Measurements from ENCODE around the gene ZFAND3.

The ZFAND3 gene

DNA sequence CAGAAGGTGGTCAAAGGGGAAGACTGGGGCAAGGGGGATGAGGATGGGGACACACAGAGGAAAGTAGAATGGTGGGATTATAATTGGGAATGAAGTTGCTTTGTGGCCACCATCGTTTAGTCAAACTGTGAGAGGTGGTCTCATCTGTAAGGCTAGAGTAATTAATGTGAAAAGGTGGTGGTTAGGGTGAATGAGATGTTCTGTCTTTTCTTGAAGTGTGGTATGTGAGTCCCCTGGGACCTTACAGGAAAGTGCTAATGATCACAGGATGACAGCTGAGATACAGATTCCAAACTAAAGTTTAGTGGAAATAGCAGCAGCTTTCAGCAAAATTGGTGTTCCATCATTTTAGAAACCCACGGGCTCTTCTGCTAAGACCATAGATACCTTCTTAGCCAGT, 10.7 kb downstream of the ZFAND3 start:
- TF ChIP-seq GATA3 (IDR thresholded peaks at IDR 0.05; ENCODE audit: low read depth, low read length) (no peak), GATA2 (IDR thresholded peaks at IDR 0.05; ENCODE audit: low read depth, low read length) (no peak)

DNA sequence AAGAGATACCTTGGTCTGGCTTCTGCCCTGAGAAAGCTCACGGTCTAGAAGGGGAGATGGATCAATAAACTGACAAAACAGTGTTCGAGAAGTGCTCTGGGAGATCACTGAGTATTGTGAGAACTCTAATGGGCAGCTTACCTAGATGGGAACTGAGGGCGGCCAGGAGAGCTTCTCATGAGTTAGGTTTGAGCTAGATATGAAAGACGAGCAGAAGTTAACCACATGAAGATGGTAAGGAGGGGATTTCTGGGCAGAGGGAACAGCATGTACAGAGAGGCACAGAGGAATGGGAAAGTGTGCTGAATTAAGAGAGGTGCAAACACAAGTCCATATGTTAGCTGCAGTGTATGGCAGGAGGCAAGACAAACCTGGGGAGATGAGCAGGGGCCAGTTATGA, 11.9 kb downstream of the ZFAND3 start:
- TF ChIP-seq GATA3 (IDR thresholded peaks at IDR 0.05; ENCODE audit: low read depth, low read length) (no peak), GATA2 (IDR thresholded peaks at IDR 0.05; ENCODE audit: low read depth, low read length) (no peak)

DNA sequence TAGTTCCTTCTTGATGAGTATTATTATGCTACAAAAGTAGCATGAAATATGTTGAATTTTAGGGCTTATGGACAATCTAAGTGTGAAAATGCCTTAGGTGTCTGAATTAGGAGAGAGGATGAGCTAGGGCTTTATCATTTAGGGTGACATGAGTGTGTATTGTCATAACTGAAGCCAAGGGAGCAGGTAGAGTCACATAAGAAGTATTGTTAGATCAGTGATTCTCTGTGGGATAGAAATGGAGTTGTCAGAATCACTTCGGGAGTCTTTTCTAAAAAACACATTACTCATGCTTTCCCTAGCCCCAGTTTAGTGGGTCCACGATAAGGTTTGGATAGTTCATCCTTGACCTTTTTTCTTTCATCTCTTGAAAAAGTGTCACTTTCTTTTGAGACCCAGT, 16.4 kb downstream of the ZFAND3 start:
- TF ChIP-seq GATA2 (IDR thresholded peaks at IDR 0.05; ENCODE audit: low read depth, low read length) (no peak), GATA3 (IDR thresholded peaks at IDR 0.05; ENCODE audit: low read depth, low read length) (no peak)

DNA sequence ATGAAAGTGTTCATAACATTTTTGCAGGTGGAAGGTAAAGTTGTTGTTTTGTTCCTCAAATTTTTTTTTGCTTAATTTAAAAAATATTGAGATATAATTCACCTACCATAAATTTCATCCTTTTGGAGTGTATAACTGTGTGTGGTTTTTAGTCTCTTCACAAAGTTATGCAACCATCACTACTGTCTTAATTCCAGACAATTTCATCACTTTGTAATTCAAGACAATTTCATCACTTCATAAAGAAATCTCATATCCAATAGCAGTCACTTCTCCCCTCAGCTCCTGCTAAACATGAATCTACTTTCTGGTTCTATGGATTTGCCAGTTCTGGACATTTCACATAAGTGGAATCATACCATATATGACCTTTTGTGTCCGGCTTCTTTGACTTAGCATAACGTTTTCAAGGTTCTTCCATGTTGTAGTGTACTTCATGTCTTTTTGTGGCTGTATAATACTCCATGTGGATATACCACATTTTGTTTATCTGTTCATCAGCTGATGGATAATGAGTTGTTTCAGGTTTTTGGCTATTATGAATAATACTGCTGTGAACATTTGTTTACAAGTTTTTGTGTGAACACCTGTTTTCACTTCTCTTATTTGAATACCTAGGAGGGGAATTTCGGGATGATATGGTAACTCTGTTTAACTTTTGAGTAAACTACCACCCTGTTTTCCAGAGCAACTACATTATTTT, 18.8 kb downstream of the ZFAND3 start:
- TF ChIP-seq GATA2 (IDR thresholded peaks at IDR 0.05; ENCODE audit: low read depth, low read length), result no peak
- TF ChIP-seq GATA3 (IDR thresholded peaks at IDR 0.05; ENCODE audit: low read depth, low read length), result no peak

DNA sequence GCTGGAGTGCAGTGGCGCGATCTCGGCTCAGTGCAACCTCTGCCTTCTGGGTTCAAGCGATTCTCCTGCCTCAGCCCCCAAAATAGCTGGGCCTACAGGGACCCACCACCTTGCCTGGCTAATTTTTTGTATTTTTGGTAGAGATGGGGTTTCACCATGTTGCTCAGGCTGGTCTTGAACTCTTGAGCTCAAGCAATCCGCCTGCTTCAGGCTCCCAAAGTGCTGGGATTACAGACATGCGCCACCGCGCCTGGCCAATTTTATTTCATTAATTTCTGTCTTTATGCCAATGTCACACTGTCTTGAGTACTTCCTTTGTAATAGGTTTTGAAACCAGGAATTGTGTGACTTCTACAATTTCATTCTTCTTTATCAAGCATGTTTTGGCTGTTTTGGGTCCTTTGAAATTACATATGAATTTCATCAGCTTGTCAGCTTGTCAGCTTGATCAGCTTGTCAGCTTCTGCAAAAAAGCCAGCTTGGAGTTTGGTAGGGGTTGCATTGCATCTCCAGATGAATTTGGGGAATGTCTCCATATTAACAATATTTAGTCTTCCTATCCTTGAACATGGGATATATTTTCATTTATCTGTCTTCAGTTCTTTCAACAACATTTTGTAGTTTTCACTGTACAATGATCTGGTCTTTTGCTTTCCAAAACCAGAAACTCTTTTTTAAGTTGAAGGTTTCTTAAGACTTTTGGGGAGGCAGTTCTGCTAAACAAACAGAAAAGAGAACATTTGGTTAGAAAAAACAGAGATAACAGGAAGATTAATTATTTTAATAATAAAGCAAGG, 20.8 kb downstream of the ZFAND3 start:
- no peak for TF ChIP-seq GATA3 (IDR thresholded peaks at IDR 0.05; ENCODE audit: low read depth, low read length)
- no peak for TF ChIP-seq GATA2 (IDR thresholded peaks at IDR 0.05; ENCODE audit: low read depth, low read length)

DNA sequence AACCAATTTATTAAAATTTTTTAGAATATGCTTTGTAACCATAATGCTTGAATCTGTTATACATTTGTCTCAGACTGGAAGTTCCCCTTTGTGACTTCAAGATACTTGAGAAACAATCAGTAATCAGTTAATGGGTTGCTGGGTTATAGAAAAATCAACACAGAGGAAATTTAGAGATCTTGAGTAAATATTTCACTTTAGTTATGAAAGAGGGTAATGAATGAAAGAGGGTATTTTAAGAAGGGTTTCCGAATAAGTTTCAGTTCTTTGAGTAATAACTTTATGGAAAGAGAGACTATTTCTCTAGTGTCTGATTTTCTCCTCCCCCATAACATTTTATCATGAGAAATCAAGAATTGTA, 21.4 kb downstream of the ZFAND3 start:
- TF ChIP-seq GATA2 (IDR thresholded peaks at IDR 0.05; ENCODE audit: low read depth, low read length) (no peak), GATA3 (IDR thresholded peaks at IDR 0.05; ENCODE audit: low read depth, low read length) (no peak)

DNA sequence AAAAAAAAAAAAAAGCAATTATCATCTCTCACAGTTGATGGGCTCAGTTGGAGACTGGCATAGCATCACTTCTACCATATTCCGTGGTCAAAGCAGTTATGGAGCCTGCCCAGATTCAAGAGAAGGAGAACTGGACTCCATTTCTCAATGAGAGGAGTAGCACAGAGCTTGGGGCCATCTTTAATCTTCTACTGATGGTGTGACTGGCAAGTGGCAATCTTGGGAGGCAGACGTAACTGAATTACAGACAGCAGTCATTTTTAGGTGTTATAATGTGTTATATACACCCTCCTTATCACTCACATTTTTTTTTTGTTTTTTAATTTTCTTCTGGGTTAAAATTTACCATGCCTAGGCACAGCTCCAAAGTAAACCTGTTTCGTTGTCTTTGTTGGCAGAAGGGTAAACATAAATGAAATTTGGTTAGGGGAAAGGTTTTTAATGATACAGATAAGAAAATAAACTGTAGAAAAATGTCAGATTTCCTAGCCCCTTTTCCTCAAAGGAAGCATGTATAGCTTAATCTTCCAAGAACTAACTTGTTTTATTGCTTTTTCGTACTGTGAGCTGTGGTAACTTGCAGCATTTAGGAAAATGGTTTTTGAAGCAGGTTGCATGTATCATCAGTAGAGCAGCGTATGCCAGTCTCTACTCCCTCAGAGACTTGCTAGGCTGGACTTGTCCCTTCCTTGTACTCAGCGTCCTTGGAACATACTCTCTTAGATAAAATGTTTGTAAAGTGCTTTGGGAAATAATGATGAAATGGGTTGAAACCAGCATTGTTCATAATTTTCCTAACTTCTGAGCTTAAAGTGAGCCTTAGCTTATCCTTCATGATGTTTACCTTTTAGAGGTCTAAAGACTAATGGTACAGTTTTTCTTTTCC, 25.7 kb downstream of the ZFAND3 start:
- no peak for TF ChIP-seq GATA2 (IDR thresholded peaks at IDR 0.05; ENCODE audit: low read depth, low read length)
- no peak for TF ChIP-seq GATA3 (IDR thresholded peaks at IDR 0.05; ENCODE audit: low read depth, low read length)

DNA sequence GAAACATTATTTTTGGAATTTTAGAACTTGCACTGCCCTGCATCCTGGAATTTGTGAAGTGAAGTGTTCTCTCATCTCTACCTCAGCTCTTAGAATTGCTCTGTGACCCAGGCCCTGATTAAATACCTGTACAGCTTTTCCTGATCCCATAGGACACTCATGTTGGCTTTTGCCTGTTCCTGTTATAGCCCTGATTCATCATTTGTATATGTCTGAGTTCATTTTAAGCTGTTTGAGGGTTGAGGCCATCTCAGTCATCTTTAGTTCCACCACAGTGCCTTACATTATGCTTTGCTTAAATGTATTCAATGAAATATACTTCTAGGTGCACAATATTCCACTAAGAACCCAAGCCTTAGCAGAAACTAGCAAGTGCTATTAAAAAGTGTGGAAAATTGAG, 26.4 kb downstream of the ZFAND3 start:
- TF ChIP-seq GATA2 (IDR thresholded peaks at IDR 0.05; ENCODE audit: low read depth, low read length) (no peak), GATA3 (IDR thresholded peaks at IDR 0.05; ENCODE audit: low read depth, low read length) (no peak)

DNA sequence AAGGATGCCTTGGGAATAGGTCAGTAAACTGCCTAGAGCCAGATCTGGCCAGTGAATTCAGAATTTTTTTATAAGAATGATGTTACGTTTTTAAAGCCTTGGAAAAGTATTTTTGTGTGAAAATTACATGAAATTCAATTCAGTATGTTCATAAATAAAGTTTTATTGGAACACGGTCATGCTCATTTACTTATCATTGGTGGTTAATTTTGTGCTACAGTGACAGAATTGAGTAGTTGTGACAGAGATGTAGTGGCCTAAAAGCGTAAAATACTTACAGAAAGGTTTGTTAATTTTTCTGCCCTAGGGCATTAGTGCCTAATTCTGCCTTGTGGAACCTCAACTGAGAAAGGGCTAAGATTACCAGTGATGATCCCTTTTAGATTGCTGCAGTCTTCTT, 28.2 kb downstream of the ZFAND3 start:
- no peak for TF ChIP-seq GATA3 (IDR thresholded peaks at IDR 0.05; ENCODE audit: low read depth, low read length)
- no peak for TF ChIP-seq GATA2 (IDR thresholded peaks at IDR 0.05; ENCODE audit: low read depth, low read length)

DNA sequence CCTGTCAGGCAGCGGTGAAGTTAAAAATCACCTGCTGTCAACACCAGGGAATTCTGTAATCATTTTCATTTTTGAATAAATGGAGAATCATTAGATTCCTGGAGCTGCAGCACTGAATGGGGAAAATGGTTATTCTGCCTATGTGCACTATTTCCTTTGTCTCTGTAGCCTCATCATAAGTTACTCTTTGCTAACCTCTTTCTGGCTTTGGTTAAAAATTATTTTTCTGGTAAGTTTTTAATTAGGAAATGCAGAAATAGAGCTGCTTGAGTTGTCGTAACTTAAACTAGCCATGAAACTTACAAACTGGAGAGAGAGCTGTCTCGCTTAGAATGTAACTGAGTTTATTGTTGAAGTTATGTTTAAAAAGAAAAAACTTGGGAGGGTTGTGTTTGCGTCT, 28.8 kb downstream of the ZFAND3 start:
- TF ChIP-seq GATA3 (IDR thresholded peaks at IDR 0.05; ENCODE audit: low read depth, low read length), result no peak
- TF ChIP-seq GATA2 (IDR thresholded peaks at IDR 0.05; ENCODE audit: low read depth, low read length), result no peak

DNA sequence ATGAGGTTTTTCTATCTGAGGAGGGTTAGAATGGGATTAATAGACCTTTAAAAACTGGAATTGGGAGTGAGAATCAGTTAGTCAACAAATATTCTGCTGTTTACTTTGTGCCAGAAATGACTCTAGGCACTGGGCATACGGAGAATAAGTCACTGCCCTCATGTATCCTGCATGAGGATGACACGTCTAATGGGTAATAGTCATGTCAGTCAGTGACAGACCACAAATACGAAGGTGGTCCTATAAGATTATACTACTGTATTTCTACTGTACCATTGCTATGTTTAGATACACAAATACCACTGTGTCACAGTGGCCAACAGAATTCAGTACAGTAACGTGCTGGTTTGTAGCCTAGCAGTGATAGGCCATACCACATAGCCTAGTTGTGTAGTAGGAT, 30.7 kb downstream of the ZFAND3 start:
- TF ChIP-seq GATA2 (IDR thresholded peaks at IDR 0.05; ENCODE audit: low read depth, low read length) (no peak), GATA3 (IDR thresholded peaks at IDR 0.05; ENCODE audit: low read depth, low read length) (no peak)

DNA sequence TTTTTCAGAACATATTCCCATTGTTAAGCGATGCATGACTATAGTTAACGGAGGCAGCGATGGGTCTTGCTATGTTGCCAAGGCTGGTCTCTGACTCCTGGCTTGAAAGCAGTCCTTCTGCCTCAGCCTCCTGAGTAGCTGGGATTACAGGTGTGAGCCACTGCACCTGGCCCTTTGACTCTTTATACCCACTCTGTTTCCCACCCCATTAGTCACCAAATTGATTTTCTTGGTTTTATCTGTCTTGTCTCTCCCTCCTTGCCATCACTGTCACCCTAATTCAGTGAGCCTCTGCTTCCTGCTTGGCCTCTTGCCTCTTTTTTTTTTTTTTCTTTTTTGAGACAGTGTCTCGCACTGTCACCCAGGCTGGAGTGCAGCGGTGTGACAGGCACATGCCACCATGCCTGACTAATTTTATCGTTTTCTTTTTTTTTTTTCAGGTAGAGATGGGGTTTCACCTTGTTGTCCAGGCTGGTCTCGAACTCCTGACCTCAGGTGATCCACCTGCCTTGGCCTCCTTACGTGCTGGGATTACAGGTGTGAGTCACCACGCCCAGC, 31.3 kb downstream of the ZFAND3 start:
- TF ChIP-seq GATA3 (IDR thresholded peaks at IDR 0.05; ENCODE audit: low read depth, low read length) (no peak), GATA2 (IDR thresholded peaks at IDR 0.05; ENCODE audit: low read depth, low read length) (no peak)

DNA sequence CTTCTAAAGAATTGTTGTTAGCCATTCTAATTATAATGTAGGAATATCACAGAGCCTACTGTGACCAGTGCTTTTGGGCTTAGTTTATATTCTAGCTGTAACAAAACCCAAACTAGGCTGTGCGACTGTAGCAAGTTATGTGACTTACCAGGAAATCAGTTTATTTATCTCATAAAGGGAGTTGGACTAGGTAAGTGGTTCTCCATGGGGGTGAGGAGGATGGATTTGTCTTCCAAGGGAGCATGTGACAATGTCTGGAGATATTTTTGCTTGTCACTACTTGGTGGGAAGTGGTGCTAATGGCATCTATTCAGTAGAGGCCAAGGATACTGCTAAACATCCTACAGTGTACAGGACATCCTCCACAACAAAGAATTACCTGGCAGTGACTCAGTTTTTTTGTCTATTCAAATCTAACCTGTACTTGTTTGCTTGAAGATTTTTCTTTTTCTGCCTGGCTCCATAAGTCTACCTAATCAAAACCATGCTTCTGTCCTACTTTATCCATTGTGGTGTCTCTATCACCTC, 32.5 kb downstream of the ZFAND3 start:
- no peak for TF ChIP-seq GATA2 (IDR thresholded peaks at IDR 0.05; ENCODE audit: low read depth, low read length)
- TF ChIP-seq GATA3 (IDR thresholded peaks at IDR 0.05; ENCODE audit: low read depth, low read length), result no peak

DNA sequence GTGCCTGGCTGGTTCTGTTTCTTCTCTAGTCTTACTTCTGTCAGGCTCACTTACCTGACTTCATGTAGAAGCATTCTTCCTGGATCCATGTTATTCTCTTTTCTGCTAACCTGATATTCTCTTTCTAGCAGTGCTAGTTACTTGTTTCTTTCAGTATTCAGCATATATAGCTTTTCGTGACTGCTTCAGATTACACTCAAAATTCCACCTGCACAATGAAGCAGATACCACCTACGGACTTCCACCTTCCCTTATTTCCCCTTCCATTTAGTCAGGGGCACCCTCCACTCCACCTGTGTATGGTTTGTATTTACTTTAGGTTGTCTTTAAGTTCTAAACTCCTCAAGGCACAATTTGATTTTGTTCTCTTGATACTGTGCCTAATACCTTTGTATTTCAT, 36.8 kb downstream of the ZFAND3 start:
- TF ChIP-seq GATA2 (IDR thresholded peaks at IDR 0.05; ENCODE audit: low read depth, low read length) (no peak), GATA3 (IDR thresholded peaks at IDR 0.05; ENCODE audit: low read depth, low read length) (no peak)
